NOMO-1 (cell line): ENCODE measurements around the gene ZNF75A.

Source experiments
- DNase-seq, 2 experiments: peaks; one replicate each; lab custom pipeline; 2025; ENCODE audit not compliant: unreplicated experiment in 2 of 2; lab: John Stamatoyannopoulos, UW

Gene ZNF75A

GRCh38 chr16:3362931-3363330 is 57.6 kb downstream of the ZNF75A start:
- DNase-seq = no peak

DNA sequence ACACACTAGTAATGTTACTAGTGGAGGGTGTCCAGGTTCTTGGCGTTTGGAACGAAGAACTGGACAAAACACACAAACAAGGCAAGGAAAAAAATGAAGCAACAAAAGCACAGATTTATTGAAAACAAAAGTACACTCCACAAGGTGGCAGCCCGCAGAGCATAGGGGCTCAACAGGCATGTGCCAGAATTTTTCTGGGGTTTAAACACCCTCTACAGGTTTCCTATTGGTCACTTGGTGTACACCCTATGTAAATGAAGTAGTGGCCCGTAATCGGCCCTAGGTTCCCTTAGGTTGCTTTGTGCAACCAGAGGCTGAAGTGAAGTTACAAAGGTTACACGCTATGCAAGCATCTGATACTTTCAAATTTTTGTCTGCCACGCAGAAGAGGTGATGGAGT is 58.5 kb downstream of the ZNF75A start:
- no peak for DNase-seq

GRCh38 chr16:3364774-3365427 is 59.6 kb downstream of the ZNF75A start:
- DNase-seq = no peak
